Stimulated activated CD4-positive, alpha-beta T cell treated with anti-CD3 and anti-CD28 coated beads, Interleukin-2, amount 100 ng/mL, for 4 hours (primary cell): Measurements from ENCODE around the gene CCR3.
"Not testable (repeated sequence)": the region's sequence is repeated elsewhere in the genome, so short reads cannot be mapped to it uniquely, and the experiment has no call there.

ENCODE experiments used
- DNase-seq: peaks from one replicate; pipeline ENCODE4 v3.0.0-alpha.2; 2020; ENCODE audit warnings: low read depth

Gene CCR3

GRCh38 chr3:46242120-46242519 is at the start of gene CCR3:
Gene CCR3, plus strand, starts transcription at chr3:46242460. Its CDS starts 22,699 bp downstream, at chr3:46265159.
- no peak for DNase-seq

GRCh38 chr3:46192939-46193338 is 49.3 kb upstream of the CCR3 start:
- DNase-seq: no peak

GRCh38 chr3:46193436-46193835 is 48.8 kb upstream of the CCR3 start:
- no peak for DNase-seq

DNA sequence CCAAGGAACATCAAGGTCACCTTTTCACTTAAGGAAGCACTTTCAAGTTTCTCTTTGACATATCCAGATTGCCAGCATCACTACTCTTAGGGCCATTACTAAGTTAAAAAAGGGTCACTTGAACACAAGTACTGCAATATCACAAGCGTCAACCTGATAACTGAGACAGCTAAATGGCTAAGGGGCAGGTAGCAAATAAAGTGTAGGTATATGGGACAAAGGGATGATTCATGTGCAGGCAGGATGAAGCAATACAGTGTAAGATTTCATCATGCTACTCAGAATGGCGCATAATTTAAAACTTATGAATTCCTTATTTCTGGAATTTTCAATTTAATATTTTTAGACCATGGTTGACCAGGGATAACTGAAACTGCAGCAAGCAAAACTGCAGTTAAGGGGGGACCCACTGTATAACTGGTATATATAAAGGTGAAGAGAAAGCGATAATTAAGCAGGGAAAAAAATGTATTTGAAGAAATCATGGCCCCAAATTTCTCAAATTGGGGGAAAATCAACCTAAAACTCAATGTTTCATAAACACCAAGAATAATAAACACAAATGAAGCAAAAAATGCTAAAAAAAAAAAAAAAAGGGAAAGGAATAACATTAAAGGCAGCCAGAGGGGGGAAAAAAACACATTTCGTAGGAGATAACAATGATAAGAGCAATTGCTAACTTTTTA is 47.2 kb upstream of the CCR3 start:
- DNase-seq: no peak

DNA sequence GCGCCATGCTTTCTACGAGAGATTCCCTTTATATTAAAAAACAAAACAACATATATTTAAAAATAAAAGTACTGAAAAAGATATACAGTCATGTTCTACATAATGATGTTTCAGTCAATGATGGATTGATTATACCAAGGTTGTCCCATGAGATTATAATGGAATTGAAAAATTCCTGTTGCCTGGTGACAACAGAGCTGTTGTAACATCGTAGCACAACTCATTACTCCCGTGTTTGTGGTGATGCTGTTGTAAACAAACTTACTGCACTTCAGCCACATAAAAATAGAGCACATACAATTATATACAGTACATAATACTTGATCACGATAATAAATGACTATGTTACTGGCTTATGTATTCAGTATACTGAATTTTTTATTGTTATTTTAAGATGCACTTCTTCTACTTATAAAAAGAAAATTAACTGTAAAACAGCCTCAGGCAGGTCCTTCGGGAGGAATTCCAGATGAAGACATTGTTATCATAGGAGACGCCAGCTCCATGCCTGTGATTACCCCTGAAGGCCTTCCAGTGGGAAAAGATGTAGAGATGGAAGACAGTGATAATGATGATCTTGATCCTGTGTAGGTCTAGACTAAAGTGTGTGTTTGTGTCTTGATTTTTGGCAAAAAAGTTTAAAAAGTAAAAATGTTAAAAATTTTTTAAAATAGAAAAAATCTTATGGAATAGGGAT is 45.9 kb upstream of the CCR3 start:
- DNase-seq: no peak

DNA sequence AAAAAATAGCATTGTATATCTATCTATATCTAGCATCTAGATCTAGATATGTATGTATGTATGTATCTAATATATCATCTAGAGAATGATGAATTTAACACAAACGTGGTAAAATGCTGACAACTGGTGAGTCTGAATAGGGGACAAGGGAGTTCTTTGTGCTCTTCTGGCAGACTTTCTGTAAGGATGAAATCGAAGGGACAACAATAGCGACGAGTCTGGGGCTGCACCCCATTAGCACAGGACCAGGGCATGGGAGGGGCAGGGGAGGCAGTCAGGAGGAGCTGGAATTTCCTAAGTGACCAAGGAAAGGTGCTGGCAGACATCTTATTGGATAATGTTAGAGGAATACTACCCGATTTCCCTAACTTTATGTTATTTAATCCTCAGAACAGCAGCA is 42.0 kb upstream of the CCR3 start:
- no peak for DNase-seq

DNA sequence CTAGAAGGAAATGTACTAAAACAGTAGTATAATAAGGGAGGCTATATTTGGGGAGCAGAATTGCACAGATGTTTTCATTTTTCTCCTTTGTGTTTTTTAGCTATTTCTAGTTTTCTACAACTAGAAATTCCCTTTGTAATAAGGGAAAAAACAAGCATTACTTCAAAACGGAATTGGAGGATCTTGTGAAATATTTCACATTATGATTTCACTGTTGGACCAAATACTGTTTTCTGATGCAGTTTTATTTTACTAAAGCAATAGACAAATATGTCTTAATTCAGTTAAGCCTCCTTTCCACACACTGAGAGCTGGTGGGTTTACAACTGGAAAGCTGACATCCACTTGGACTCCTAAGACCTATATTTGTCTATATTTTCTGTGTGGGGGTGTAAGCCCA is 41.5 kb upstream of the CCR3 start:
- DNase-seq: no peak

DNA sequence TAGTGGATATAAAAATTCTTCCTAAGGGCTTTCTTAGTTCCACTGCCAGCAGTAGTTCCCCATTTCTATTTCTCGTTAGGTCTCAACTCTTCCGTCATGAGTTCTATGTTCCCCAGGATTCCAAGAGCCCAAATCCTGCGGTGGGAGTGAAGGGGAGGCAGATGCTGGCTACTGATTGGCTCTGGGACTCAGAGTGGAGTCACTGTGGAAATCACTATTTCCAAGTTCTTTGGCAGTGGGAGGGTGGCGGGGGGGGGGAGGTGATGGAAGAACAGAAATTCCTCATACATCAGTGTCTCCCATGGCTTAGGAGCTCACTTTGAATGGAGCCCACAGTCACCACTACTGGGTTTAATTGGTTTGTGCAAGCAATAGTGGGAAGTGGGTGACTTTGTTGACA is 39.7 kb upstream of the CCR3 start:
- no peak for DNase-seq

GRCh38 chr3:46203681-46204080 is 38.6 kb upstream of the CCR3 start:
- no peak for DNase-seq

DNA sequence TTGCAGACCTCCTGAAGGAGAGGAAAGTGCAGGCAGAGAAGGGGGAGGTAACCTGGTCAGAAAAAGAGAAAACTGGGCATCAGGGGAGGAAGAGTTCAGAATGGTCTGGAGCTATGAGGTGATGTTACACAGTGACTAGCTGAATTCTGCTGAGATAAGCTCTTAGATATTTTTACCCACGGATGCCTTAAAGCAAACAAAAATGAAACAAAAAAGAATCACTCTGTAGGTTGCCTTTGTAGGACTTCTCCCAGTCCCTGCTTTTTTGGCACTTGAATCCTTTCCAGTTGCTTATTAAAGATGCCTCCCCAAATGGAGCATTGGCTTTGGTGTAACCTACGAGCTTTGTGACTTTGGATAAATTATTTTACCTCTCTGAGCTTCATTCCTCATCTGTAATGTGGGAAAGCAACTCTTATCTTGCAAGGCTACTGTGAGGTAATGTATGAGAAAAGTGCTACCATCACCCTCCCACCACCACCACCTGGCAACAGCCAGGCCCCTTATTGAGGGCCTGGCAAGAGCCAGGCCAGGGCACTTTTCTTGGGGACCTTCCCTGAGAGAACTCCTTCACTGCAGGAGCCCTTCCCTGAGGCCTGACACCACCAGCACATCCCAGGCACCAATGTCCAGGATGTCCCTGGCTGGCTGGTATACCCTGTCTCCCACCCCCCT is 36.8 kb upstream of the CCR3 start:
- no peak for DNase-seq

DNA sequence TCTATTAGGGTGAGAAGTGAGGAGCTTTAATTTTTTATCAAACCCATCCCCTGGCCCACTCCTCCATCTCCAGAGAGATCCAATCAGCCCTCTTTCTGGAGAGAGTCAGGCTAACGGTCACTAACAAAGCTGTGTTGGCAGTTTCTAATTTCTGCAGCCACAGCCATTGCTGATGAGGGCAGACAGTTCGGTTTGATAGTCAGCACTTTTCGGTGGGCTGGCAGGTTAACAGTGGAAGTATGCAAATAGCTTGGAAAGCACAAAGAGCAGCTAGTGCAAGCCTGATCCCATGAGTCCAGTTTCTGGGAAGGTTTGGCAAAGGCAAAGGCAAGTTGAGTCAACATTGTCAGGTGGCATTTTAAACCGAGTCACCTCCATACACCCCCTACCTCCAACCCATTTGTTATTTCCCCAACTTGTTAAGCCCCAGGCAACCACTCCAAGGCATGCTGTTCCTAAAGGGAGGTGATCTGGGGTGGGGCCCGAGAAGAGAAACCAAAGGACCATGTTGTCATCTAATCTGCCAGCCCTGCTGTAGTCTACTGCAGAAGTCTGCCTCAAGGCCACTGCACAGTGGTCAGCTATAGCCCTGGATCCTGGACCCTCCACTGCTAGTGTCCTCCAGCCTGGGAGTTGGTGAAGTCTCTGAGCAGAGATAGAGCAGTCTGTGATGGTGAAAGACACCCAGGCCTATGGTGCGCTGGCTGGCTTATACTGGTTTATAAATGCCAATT is 35.8 kb upstream of the CCR3 start:
- DNase-seq: no peak

DNA sequence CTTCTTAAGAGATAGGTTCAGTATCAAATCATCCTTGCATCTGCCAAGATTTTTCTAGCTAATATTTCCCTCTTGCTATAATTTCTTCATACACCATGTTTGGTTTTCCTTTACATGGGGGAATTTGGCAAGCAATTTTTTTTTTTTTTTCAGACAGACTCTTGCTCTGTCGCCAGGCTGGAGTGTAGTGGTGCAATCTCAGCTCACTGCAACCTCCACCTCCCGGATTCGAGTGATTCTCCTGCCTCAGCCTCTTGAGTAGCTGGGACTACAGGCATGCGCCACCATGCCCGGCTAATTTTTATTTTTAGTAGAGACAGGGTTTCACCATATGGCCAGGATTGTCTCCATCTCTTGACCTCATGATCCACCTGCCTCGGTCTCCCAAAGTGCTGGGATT is 34.7 kb upstream of the CCR3 start:
- DNase-seq: not testable (repeated sequence)

GRCh38 chr3:46208167-46208704 is 34.0 kb upstream of the CCR3 start, which contains the start of gene CCR1:
Gene CCR1, minus strand, starts transcription at chr3:46208313. Its CDS starts 4,000 bp downstream, at chr3:46204313.
- DNase-seq: no peak

DNA sequence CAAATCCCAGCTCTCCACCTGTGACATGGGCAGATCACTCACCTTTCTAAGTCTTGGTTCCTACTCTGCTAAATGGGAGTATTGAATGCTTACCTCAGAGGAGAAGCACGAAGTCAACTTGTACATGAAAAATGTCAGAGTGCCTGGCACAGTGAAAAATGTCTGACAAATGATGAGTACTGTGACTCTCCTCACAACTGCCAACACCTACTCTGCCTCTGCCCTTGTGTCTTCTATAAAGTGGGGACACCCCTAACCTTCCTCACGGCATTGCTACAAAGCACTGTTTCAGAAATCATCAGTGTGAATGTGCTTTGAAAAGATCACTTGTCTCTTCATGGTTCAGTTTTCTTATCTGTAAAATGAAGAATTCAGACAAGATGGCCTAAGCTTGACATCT is 33.2 kb upstream of the CCR3 start:
- no peak for DNase-seq

- no peak for DNase-seq
These were observed 32.4 kb upstream of the CCR3 start for GRCh38 chr3:46209746-46210470.

GRCh38 chr3:46212101-46212500 is 30.2 kb upstream of the CCR3 start:
- no peak for DNase-seq

- DNase-seq: no peak
These were observed 29.1 kb upstream of the CCR3 start for GRCh38 chr3:46213201-46213600.

DNA sequence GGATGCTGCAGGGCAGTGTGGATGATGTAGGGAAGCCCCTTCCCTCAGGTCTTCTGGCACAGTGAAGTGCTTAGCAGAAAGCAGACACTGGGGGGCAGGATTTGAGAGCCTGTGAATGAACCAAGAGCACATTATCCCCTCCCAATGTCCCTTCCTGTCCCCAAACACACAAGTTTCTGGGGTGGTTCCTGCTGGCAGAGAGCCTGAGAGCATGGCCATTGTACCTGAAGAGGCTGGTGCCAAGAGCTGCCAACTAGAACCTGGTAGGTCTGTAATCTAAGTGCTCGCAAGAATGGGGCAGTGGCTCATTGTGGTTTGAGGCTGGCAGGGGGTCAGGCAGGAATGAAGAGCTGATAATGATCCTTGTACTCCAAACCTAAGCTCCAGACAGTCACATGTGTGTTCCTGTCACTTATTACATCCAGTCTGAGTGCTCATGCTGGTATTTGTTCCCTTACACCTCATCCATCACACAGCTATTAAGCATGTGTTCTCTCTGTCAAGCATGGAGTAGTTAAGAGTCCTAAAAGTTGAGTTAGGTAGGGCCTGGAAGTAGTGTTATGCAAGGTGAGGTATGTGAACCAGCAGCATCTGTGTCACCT is 27.4 kb upstream of the CCR3 start:
- DNase-seq: no peak

- no peak for DNase-seq
These were observed 26.3 kb upstream of the CCR3 start for GRCh38 chr3:46215810-46216414.

GRCh38 chr3:46218196-46218709 is 24.0 kb upstream of the CCR3 start:
- DNase-seq: no peak
